GM18508 (cell line): Measurements from ENCODE around the gene TCF4.
A peak's percentile ranks its signal among the peaks of the same experiment; 100 is the strongest.

Source experiments
- ATAC-seq: cut with Tn5 transposase; IDR thresholded peaks from one replicate; pipeline ENCODE4 v1.9.1; 2021; ENCODE audit warnings: moderate number of reproducible peaks; ENCODE audit not compliant: insufficient read depth, unreplicated experiment

The TCF4 gene

GRCh38 chr18:55588111-55588869 is at the start of gene TCF4:
Gene TCF4 (minus strand): TSS chr18:55588192. CDS start chr18:55587116, 1,076 bp downstream.
- ATAC-seq, result no peak

GRCh38 chr18:55637204-55637603 is 49.2 kb upstream of the TCF4 start:
- no peak for ATAC-seq

GRCh38 chr18:55635439-55635838 is 47.4 kb upstream of the TCF4 start:
- ATAC-seq, result no peak

GRCh38 chr18:55634545-55634944 is 46.6 kb upstream of the TCF4 start:
- no peak for ATAC-seq

- ATAC-seq, result no peak
Measured at GRCh38 chr18:55633032-55633431, 45.0 kb upstream of the TCF4 start.

- no peak for ATAC-seq
Measured at GRCh38 chr18:55629133-55629532, 41.1 kb upstream of the TCF4 start.

- ATAC-seq, result no peak
Measured at GRCh38 chr18:55627007-55627406, 39.0 kb upstream of the TCF4 start.

GRCh38 chr18:55625901-55626300 is 37.9 kb upstream of the TCF4 start:
- ATAC-seq, result no peak

GRCh38 chr18:55623626-55624025 is 35.6 kb upstream of the TCF4 start:
- no peak for ATAC-seq

GRCh38 chr18:55610506-55610905 is 22.5 kb upstream of the TCF4 start:
- ATAC-seq, result no peak

- no peak for ATAC-seq
Measured at GRCh38 chr18:55609160-55609825, 21.3 kb upstream of the TCF4 start.

GRCh38 chr18:55608497-55608896 is 20.5 kb upstream of the TCF4 start:
- no peak for ATAC-seq

- no peak for ATAC-seq
Measured at GRCh38 chr18:55607773-55608172, 19.8 kb upstream of the TCF4 start.

GRCh38 chr18:55605733-55606338 is 17.8 kb upstream of the TCF4 start:
- peak; percentile 72 for ATAC-seq

- no peak for ATAC-seq
Measured at GRCh38 chr18:55603775-55604174, 15.8 kb upstream of the TCF4 start.

- ATAC-seq, result no peak
Measured at GRCh38 chr18:55593888-55594287, 5.9 kb upstream of the TCF4 start.

- no peak for ATAC-seq
Measured at GRCh38 chr18:55592572-55592971, 4.6 kb upstream of the TCF4 start.

- no peak for ATAC-seq
Measured at GRCh38 chr18:55592106-55592505, 4.1 kb upstream of the TCF4 start.

- ATAC-seq, result no peak
Measured at GRCh38 chr18:55589625-55590291, 1.8 kb upstream of the TCF4 start.

GRCh38 chr18:55588870-55589595 is 1.0 kb upstream of the TCF4 start:
- ATAC-seq, result no peak
